Activated CD4-positive, alpha-beta memory T cell treated with anti-CD3 and anti-CD28 coated beads for 36 hours (primary cell): Measurements from ENCODE around the gene MYL10. TPM values are rescaled to one million over a fixed set of nuclear protein-coding genes. Genes with fewer than 3 reads are reported as not detected.
"Not testable (repeated sequence)": the region's sequence is repeated elsewhere in the genome, so short reads cannot be mapped to it uniquely, and the experiment has no call there.

Experiments
- CTCF ChIA-PET: fragments of 350-600 bp; sonication (Branson Sonifier 250); formaldehyde crosslinking; loops from one replicate; lab custom pipeline; 2021; ENCODE audit warnings: antibody characterized with exemption, inconsistent platforms; lab: Charles Lee
- POLR2A ChIA-PET: fragments of 350-600 bp; sonication (Branson Sonifier 250); formaldehyde crosslinking; loops from one replicate; lab custom pipeline; 2021; ENCODE audit warnings: antibody characterized with exemption; lab: Charles Lee
- DNase-seq: peaks from one replicate; pipeline ENCODE4 v3.0.0-alpha.2; 2020
- H3K27ac Mint-ChIP-seq: one replicate; pipeline ENCODE4 v1.8.0; 2021; ENCODE audit warnings: mixed read lengths
- H3K27me3 Mint-ChIP-seq: one replicate; pipeline ENCODE4 v1.8.0; 2021; ENCODE audit warnings: mixed read lengths
- H3K36me3 Mint-ChIP-seq: one replicate; pipeline ENCODE4 v1.8.0; 2021; ENCODE audit warnings: mixed read lengths
- H3K4me1 Mint-ChIP-seq: one replicate; pipeline ENCODE4 v1.8.0; 2021; ENCODE audit warnings: low read depth, mixed read lengths
- H3K4me3 Mint-ChIP-seq: one replicate; pipeline ENCODE4 v1.8.0; 2021; ENCODE audit warnings: mild to moderate bottlenecking, mixed read lengths
- H3K9me3 Mint-ChIP-seq: one replicate; pipeline ENCODE4 v1.8.0; 2021; ENCODE audit warnings: mixed read lengths
- intact Hi-C: fragments of 100-400 bp; cut with micrococcal nuclease; formaldehyde crosslinking; loops from one replicate; pipeline ENCODE4 v1.15.1; 2023
- total RNA-seq, 2 experiments: library from RNA; stranded (reverse); gene quantifications; one replicate each; pipeline ENCODE4 v1.2.3, GENCODE V29; 2021

Gene MYL10
- total RNA-seq, 2 experiments from 2014 or later = not detected

DNA sequence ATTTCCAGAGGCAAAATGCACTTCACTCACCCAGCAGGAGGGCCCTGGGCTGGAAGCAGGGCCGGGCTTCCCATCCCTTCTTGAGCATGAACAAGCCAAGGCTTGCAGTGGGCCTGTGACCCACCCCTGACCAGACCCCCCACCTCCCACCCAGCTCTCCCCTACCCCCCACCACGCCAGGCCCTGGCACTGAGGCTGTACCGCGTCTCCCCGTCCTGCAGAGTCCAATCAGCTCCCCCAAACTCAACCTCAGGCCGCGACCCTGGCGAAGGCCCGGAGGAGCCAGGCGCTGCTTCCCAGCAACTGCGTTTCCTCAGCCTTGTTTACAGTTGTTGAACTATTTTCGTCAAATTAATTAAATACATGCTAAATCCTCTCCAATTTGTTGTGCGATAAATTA, 16.9 kb upstream of the MYL10 start:
- intact Hi-C loops = no loop called here
- Mint-ChIP-seq H3K27ac (no peak overlapping the region), H3K36me3 (no peaks in the 10 kb centered on the region), H3K27me3 (peaks cover 7% of the 10 kb centered on the region), H3K4me1 (no peaks in the 10 kb centered on the region), H3K4me3 (no peak overlapping the region), H3K9me3 (no peaks in the 10 kb centered on the region)
- POLR2A ChIA-PET = no interaction called here
- DNase-seq = no peak
- CTCF ChIA-PET = interaction anchor here (1.5 kb wide), 1 partner anchor 42 kb away, joined by 4 read pairs; no protein-coding TSS in a partner anchor

GRCh38 chr7:101644879-101645278, 15.8 kb upstream of the MYL10 start:
- Mint-ChIP-seq H3K4me3 (no peak overlapping the region), H3K4me1 (no peaks in the 10 kb centered on the region), H3K36me3 (no peaks in the 10 kb centered on the region), H3K27me3 (peaks cover 3% of the 10 kb centered on the region), H3K9me3 (no peaks in the 10 kb centered on the region), H3K27ac (no peak overlapping the region)
- CTCF ChIA-PET = interaction anchor here (0.6 kb wide), 1 partner anchor 34 kb away, joined by 3 read pairs; no protein-coding TSS in a partner anchor
- DNase-seq = no peak
- intact Hi-C loops = no loop called here
- POLR2A ChIA-PET = no interaction called here

GRCh38 chr7:101639127-101639526, 10.0 kb upstream of the MYL10 start:
- DNase-seq, H3K4me1 Mint-ChIP-seq, POLR2A ChIA-PET, H3K27ac Mint-ChIP-seq, intact Hi-C loops, H3K27me3 Mint-ChIP-seq, H3K36me3 Mint-ChIP-seq, CTCF ChIA-PET, H3K4me3 Mint-ChIP-seq, H3K9me3 Mint-ChIP-seq: not testable (repeated sequence)

DNA sequence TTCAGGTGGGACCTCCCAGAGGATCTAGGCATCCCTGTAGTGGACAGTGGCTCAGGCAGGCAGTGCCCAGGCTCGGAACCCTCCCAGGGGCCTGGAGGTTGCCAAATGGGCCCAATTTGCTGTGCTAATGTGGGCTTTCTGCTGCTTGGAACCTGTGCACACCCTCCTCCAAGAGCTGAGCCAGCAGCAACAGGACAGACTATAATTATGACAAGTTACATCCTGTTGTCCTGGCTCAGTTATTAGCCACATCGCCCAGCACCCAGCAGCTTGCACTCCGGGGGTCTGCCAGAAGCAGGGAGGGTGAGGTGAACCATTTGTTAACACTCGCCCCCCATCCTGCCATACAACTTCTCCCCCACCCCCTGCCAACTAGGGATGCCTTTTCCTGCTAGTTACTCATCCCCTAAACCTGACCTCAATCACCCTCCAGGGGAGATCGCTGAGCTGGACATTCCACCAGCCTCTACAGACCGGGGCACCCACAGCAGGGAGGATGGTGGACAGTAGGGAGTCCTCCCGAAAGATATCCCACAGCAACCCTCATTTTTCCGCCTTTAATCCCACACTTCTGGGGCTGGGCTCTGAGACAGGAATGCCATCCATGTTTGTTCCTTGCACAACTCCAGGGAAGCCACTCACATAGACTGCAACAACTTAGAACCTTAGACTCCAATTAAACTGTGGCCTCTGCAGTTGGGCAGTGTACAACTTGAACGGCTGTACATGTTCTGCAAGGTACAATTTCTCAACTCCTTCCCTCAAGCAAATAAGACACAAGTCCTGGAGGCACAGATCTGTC, 7.9 kb upstream of the MYL10 start:
- H3K9me3 Mint-ChIP-seq = peaks cover 12% of the 10 kb centered on the region
- H3K4me1 Mint-ChIP-seq = no peaks in the 10 kb centered on the region
- ChIA-PET CTCF (interaction anchor here (0.8 kb wide), 1 partner anchor 12 kb away, joined by 3 read pairs; no protein-coding TSS in a partner anchor), POLR2A (no interaction called here)
- H3K27me3 Mint-ChIP-seq = no peaks in the 10 kb centered on the region
- intact Hi-C loops = no loop called here
- H3K27ac Mint-ChIP-seq = no peak overlapping the region
- H3K36me3 Mint-ChIP-seq = no peaks in the 10 kb centered on the region
- no peak for DNase-seq
- H3K4me3 Mint-ChIP-seq = no peak overlapping the region

GRCh38 chr7:101635484-101635883, 6.4 kb upstream of the MYL10 start:
- Mint-ChIP-seq H3K27ac (no peak overlapping the region), H3K4me1 (no peaks in the 10 kb centered on the region), H3K4me3 (no peak overlapping the region), H3K9me3 (peaks cover 12% of the 10 kb centered on the region), H3K27me3 (no peaks in the 10 kb centered on the region), H3K36me3 (no peaks in the 10 kb centered on the region)
- intact Hi-C loops = no loop called here
- POLR2A ChIA-PET = no interaction called here
- CTCF ChIA-PET = no interaction called here
- no peak for DNase-seq

DNA sequence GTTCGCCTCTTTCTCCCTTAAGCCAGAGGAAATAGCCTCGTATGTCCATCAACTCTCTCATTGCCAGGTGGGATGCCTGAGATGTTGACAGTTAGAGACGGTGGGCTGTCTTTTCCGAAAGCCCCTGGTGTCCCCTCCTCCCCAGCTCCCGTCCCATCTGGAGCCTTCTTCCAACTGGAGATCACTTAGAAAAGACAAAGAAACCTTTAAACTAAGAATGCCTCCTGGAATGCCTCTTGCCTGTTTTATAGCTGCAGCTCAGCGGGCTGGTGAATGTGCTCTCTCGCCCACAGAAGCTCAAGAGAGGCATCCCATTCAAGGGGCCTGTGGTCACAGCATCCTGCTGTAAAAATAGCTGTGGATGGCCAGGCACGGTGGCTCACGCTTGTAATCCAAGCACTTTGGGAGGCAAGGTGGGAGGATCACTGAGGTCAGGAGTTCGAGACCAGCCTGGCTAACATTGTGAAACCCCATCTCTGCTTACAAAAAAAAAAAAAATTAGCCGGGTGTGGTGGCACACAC, 5.2 kb upstream of the MYL10 start:
- intact Hi-C loops = no loop called here
- H3K4me1 Mint-ChIP-seq = no peaks in the 10 kb centered on the region
- H3K4me3 Mint-ChIP-seq = no peak overlapping the region
- ChIA-PET POLR2A (no interaction called here), CTCF (no interaction called here)
- no peaks in the 10 kb centered on the region for H3K27me3 Mint-ChIP-seq
- DNase-seq = no peak
- no peak overlapping the region for H3K27ac Mint-ChIP-seq
- no peaks in the 10 kb centered on the region for H3K36me3 Mint-ChIP-seq
- peaks cover 12% of the 10 kb centered on the region for H3K9me3 Mint-ChIP-seq

- peaks cover 12% of the 10 kb centered on the region for H3K9me3 Mint-ChIP-seq
- H3K27me3 Mint-ChIP-seq = no peaks in the 10 kb centered on the region
- no peak overlapping the region for H3K4me3 Mint-ChIP-seq
- no peaks in the 10 kb centered on the region for H3K4me1 Mint-ChIP-seq
- CTCF ChIA-PET = no interaction called here
- H3K27ac Mint-ChIP-seq = no peak overlapping the region
- intact Hi-C loops = no loop called here
- H3K36me3 Mint-ChIP-seq = no peaks in the 10 kb centered on the region
- POLR2A ChIA-PET = no interaction called here
- DNase-seq = no peak
These were observed 4.4 kb upstream of the MYL10 start for GRCh38 chr7:101633511-101633910.

DNA sequence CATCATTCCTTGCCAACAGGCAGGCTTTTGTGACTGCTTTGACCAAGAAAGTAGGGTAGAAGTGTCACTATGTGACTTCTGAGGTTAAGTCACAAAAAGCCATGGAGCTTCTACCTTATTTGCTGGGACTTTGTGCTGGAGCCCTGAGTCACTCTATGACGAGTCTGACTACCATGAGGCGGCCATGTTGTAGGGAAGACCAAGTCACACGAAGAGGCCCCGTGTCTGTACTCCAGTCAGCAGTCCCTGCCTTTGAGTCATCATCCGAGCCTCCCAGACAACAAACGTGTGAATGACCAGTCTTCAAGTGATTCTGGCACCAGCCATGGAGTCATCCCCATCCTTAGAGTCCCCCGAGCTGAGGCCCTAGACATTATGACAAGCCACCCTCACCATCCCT, 3.5 kb upstream of the MYL10 start:
- POLR2A ChIA-PET = no interaction called here
- no peak for DNase-seq
- H3K27me3 Mint-ChIP-seq = no peaks in the 10 kb centered on the region
- H3K4me3 Mint-ChIP-seq = no peak overlapping the region
- CTCF ChIA-PET = no interaction called here
- intact Hi-C loops = no loop called here
- H3K36me3 Mint-ChIP-seq = no peaks in the 10 kb centered on the region
- no peaks in the 10 kb centered on the region for H3K4me1 Mint-ChIP-seq
- H3K27ac Mint-ChIP-seq = no peak overlapping the region
- H3K9me3 Mint-ChIP-seq = peaks cover 12% of the 10 kb centered on the region

GRCh38 chr7:101631224-101631714, 2.2 kb upstream of the MYL10 start:
- H3K27ac Mint-ChIP-seq = no peak overlapping the region
- peaks cover 1% of the 10 kb centered on the region for H3K27me3 Mint-ChIP-seq
- H3K4me3 Mint-ChIP-seq = no peak overlapping the region
- intact Hi-C loops = no loop called here
- no peaks in the 10 kb centered on the region for H3K4me1 Mint-ChIP-seq
- POLR2A ChIA-PET = no interaction called here
- CTCF ChIA-PET = no interaction called here
- no peaks in the 10 kb centered on the region for H3K36me3 Mint-ChIP-seq
- DNase-seq = no peak
- H3K9me3 Mint-ChIP-seq = peaks cover 12% of the 10 kb centered on the region

GRCh38 chr7:101630591-101630990, 1.5 kb upstream of the MYL10 start:
- ChIA-PET POLR2A (no interaction called here), CTCF (interaction anchor here (1.2 kb wide), 1 partner anchor 29 kb away, joined by 3 read pairs; no protein-coding TSS in a partner anchor)
- peaks cover 2% of the 10 kb centered on the region for H3K4me1 Mint-ChIP-seq
- H3K36me3 Mint-ChIP-seq = no peaks in the 10 kb centered on the region
- H3K27me3 Mint-ChIP-seq = peaks cover 3% of the 10 kb centered on the region
- no peak for DNase-seq
- no peak overlapping the region for H3K4me3 Mint-ChIP-seq
- H3K9me3 Mint-ChIP-seq = peaks cover 12% of the 10 kb centered on the region
- intact Hi-C loops = no loop called here
- H3K27ac Mint-ChIP-seq = no peak overlapping the region

GRCh38 chr7:101628522-101628921, 574 bp downstream of the MYL10 start:
- CTCF ChIA-PET = no interaction called here
- H3K4me3 Mint-ChIP-seq = no peak overlapping the region
- peaks cover 9% of the 10 kb centered on the region for H3K9me3 Mint-ChIP-seq
- H3K27ac Mint-ChIP-seq = no peak overlapping the region
- peaks cover 15% of the 10 kb centered on the region for H3K27me3 Mint-ChIP-seq
- intact Hi-C loops = no loop called here
- peaks cover 3% of the 10 kb centered on the region for H3K4me1 Mint-ChIP-seq
- no peaks in the 10 kb centered on the region for H3K36me3 Mint-ChIP-seq
- DNase-seq = no peak
- POLR2A ChIA-PET = no interaction called here

DNA sequence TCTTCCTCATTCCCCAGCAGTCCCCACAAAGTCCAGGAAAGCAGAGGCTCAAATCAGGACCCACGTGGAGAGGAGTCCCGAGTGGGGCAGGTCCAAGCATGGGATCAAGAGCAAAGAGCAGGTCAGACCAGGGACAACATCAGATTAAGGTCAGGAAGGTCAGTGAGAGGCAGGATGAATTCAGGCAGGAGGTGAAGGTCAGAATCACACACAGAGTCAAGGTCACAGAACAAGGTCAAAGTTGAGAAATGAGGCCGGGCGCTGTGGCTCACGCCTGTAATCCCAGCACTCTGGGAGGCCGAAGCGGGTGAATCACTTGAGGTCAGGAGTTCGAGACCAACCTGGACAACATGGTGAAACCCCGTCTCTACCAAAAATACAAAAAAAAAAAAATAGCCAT, 2.3 kb downstream of the MYL10 start:
- ChIA-PET POLR2A (no interaction called here), CTCF (no interaction called here)
- Mint-ChIP-seq H3K27me3 (peaks cover 16% of the 10 kb centered on the region), H3K4me1 (peaks cover 3% of the 10 kb centered on the region), H3K4me3 (no peak overlapping the region), H3K9me3 (no peaks in the 10 kb centered on the region), H3K36me3 (no peaks in the 10 kb centered on the region), H3K27ac (no peak overlapping the region)
- DNase-seq = no peak
- intact Hi-C loops = no loop called here
